GM12865 (cell line): ENCODE results near the gene MRPL58.
"Not testable (repeated sequence)": the region's sequence is repeated elsewhere in the genome, so short reads cannot be mapped to it uniquely, and the experiment has no call there.

Experiments
- DNase-seq: peaks from one replicate; pipeline ENCODE4 v3.0.0; 2010; ENCODE audit warnings: low read depth
- H3K4me3 ChIP-seq: 2 replicates; pipeline ENCODE4 v1.5.1; 2011; ENCODE audit warnings: mild to moderate bottlenecking, low read depth, low read length, control low read depth
- TF ChIP-seq, protein P1 (sequence below): IDR thresholded peaks from 2 replicates; pipeline ENCODE4 v1.5.1; 2011; ENCODE audit warnings: low read length, control low read depth, low read depth, inconsistent platforms; ENCODE audit not compliant: insufficient read depth; ENCODE audit errors: missing control alignments

Gene MRPL58

DNA sequence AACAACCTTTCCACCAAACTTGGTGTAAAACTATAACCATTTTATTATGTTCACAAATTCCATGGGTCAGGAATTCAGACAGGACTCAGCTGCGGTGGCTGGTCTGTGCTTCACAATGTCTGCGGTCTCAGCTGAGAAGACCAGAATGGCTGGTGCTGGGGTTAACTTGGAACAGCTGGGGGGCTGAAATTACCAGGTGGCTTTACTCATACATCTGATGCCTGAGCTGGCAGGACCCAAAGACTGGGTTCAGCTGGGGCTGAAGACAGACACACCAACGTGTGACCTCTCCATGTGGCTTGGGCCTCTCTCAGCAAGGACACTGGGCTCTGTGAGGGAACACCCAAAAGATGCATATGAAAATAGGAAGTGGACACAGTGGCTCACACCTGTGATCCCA is 34.2 kb upstream of the MRPL58 start:
- TF ChIP-seq, protein P1, sequence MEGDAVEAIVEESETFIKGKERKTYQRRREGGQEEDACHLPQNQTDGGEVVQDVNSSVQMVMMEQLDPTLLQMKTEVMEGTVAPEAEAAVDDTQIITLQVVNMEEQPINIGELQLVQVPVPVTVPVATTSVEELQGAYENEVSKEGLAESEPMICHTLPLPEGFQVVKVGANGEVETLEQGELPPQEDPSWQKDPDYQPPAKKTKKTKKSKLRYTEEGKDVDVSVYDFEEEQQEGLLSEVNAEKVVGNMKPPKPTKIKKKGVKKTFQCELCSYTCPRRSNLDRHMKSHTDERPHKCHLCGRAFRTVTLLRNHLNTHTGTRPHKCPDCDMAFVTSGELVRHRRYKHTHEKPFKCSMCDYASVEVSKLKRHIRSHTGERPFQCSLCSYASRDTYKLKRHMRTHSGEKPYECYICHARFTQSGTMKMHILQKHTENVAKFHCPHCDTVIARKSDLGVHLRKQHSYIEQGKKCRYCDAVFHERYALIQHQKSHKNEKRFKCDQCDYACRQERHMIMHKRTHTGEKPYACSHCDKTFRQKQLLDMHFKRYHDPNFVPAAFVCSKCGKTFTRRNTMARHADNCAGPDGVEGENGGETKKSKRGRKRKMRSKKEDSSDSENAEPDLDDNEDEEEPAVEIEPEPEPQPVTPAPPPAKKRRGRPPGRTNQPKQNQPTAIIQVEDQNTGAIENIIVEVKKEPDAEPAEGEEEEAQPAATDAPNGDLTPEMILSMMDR, result no peak
- DNase-seq, result no peak
- no peak overlapping the region for H3K4me3 ChIP-seq

DNA sequence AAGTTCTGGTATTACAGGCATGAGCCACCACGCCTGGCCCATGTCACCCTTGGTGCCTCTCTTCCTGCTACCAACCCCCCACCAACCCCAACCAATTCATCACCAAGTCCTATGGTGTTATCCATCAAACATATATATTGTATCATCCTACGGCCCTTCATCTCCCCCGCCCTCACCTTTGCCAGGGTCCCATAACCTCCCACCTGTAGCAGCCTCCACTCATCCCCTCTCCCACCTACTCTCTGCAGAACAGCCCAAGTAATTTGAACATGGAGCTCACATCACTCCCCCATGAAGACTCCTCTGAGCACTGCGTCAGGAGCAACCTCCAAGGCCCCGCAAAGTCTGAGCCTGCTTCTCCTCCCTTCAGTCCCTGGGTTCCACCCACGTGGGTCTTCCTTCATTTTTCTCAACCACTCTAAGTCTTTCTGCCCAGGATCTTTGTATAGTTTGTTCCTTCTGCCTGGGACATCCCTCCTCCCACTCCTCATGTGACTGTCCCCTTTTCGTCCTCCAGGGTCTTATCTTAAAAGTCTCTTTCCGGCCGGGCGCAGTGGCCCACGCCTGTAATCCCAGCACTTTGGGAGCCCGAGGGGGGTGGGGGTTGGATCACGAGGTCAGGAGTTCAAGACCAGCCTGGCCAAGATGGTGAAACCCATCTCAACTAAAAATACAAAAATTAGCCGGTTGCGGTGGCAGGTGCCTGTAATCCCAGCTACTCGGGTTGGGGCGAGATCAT is 32.9 kb upstream of the MRPL58 start:
- DNase-seq, result no peak
- TF ChIP-seq, protein P1, result no peak
- no peak overlapping the region for H3K4me3 ChIP-seq

DNA sequence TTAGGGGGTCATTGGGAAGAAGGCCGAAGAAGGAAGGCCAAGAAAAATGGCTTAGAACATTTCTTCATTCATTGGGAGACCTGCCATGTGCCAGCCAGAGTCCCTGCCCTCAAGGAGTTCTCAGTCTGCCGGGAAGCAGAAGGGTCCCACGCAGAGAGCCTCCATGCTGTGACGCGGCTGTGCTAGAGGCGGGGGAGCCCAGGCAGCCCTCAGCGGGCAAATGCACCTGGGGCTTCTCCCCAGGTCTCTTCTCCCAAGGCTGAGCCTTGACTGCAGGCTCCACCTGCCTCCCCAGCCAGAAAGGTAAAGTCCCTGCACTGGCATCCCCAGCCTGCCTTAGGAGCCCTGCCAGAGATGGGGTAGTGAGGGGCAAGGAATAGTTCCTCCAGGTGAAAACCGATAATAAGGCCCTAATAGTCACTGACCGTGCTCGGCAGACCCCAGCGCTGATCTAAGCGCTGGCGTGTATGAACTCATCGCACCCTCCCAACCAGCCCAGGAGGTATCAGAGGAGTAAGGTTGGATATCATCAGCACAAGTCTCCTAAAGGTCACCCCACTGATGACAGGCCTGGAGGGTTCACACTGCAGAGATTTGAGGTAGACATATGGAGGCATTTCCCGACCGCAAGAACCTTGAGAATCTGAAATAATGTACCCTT is 31.0 kb upstream of the MRPL58 start:
- no peak for DNase-seq

DNA sequence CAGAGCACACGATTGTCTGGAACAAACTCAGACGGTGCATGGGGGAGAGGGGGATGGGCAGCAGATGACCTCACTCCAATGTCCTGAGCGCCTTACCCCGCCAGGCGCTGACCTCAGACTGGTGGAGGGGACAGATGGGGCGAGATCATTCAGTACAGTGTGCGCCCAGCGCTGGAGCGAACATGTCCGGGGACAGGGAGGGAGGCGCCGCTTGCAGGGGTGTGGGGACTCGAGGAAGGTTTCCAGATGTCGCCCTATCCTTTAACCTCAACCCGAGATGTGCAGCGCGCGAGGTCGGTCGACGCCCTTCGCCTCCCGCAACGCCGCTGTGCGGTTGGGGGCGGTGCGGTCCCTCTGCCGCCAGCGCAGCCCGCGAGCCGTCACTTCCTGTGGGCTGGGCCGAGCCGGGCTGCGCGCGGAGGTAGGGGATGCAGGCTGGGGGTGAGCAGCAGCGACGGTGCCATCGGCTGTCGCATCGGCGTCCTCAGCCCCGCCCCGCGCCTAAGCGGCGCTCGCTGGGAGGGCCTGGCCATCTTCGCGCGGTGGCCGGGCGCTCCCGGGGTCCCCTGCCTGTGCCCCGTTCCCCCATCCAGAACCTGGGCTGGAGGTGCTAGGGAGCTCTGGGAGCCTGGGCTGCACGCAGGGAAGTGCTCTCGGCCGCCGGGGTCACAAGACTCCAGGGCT is 30.3 kb upstream of the MRPL58 start:
- peak; percentile 56 for DNase-seq
- TF ChIP-seq, protein P1, result no peak
- H3K4me3 ChIP-seq, result peak overlapping the region; percentile 65

More for the DNA sequence above, 31.0 kb upstream of the MRPL58 start:
- TF ChIP-seq, protein P1, result no peak
- peak overlapping the region; percentile 65 for H3K4me3 ChIP-seq

DNA sequence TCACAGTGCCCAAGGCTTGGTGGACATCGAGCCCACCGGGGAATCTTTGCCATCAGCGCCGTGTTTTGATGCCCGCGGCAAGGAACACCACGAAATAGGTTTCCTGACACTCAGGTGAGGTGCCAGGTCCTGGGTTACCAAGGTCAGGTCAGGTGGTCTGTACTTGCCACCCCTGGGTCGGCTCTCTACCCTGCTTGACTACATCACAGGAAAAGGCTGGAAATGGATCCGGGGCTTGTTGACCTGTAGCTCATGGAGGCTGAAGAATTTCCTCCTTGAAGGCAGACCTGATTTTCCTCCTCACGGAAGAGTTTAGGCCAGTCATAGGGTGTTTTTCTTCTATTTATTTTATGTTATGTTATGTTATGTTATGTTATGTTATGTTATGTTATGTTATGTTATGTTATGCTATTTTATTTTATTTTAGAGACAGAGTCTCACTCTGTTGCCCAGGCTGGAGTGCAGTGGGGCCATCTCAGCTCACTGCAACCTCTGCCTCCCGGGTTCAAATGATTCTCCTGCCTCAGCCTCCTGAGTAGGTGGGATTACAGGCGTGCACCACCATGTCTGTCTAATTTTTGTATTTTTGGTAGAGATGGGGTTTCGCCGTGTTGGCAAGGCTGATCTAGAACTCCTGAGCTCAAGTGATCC is 29.7 kb upstream of the MRPL58 start:
- not testable (repeated sequence) for DNase-seq
- peak overlapping the region; percentile 65 for H3K4me3 ChIP-seq

DNA sequence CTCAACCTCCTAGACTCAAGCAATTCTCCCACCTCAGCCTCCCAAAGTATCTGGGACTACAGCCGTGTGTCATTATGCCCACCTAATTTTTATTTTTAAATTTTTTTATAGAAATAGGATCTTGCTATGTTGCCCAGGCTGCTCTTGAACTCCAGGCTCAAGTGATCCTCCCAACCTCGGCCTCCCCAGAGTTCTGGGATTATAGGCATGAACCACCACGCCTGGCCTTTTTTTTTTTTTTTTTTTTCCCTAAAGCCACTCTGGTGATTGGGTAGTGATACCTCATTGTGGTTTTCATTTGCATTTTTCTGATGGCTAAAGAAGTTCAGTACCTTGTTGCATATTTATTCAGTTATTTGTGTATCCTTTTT is 26.3 kb upstream of the MRPL58 start:
- no peak overlapping the region for H3K4me3 ChIP-seq
- TF ChIP-seq, protein P1, result no peak
- DNase-seq, result no peak

DNA sequence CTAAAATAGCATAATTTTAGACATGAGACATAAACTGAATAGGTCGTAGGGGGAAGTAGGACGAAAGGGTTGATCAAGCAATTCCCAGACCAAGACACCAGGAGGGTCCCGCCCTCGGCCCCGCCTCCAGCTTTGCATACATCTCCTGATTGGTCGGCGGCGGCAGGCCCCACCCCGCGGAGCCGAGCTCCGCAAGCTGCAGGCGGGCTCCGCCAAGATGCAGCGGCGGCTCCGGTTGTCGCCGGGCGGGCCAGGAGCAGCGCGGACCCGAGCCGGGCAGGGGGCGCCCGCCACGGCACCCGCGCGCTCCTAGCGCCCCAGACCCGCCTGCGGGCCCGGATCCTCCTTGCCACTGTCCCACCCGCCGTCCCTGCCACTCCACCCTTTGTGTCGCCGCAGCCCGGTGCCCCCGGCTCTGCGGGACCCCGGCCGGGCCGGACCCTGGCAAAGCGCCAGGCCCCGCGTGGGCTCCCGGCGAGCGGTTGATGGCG is 25.0 kb upstream of the MRPL58 start, which contains the start of gene CDR2L:
CDR2L (plus strand) TSS at position 215 of the 491 bp plus-strand sequence. CDS start 412 bp downstream, outside the sequence.
- H3K4me3 ChIP-seq, result peak within 1 kb of the TSS; percentile 46
- DNase-seq, result peak; percentile 88
- TF ChIP-seq, protein P1, result no peak
